ENCODE data around the gene PPP4R2. TPM values are rescaled to one million over a fixed set of nuclear protein-coding genes. Genes with fewer than 3 reads are reported as not detected.

PPP4R2 gene
- 61.9 and 88.1 TPM in 2 replicates for total RNA-seq

GRCh38 chr3:72996473-72997333, at the start of gene PPP4R2:
TSS of gene PPP4R2 (plus strand) at chr3:72996811. CDS start at chr3:72997038, 227 bp downstream.
- peak; percentile 68 for DNase-seq (ENCODE audit: low read depth, low spot score)

GRCh38 chr3:72947715-72948490, 48.7 kb upstream of the PPP4R2 start:
- no peak for DNase-seq (ENCODE audit: low read depth, low spot score)

- DNase-seq (ENCODE audit: low read depth, low spot score) = no peak
These were observed 47.6 kb upstream of the PPP4R2 start for GRCh38 chr3:72949016-72949415.

- DNase-seq (ENCODE audit: low read depth, low spot score) = no peak
These were observed 46.2 kb upstream of the PPP4R2 start for GRCh38 chr3:72950372-72950771.

GRCh38 chr3:72950801-72951200, 45.8 kb upstream of the PPP4R2 start:
- no peak for DNase-seq (ENCODE audit: low read depth, low spot score)

- no peak for DNase-seq (ENCODE audit: low read depth, low spot score)
These were observed 45.3 kb upstream of the PPP4R2 start for GRCh38 chr3:72951259-72951722.

GRCh38 chr3:72953325-72953956, 43.2 kb upstream of the PPP4R2 start:
- DNase-seq (ENCODE audit: low read depth, low spot score) = no peak

- no peak for DNase-seq (ENCODE audit: low read depth, low spot score)
These were observed 39.3 kb upstream of the PPP4R2 start for GRCh38 chr3:72957297-72957696.

- DNase-seq (ENCODE audit: low read depth, low spot score) = no peak
These were observed 37.3 kb upstream of the PPP4R2 start for GRCh38 chr3:72959336-72959735.

- DNase-seq (ENCODE audit: low read depth, low spot score) = no peak
These were observed 35.6 kb upstream of the PPP4R2 start for GRCh38 chr3:72960812-72961518.

GRCh38 chr3:72961752-72962151, 34.9 kb upstream of the PPP4R2 start:
- DNase-seq (ENCODE audit: low read depth, low spot score) = no peak

- no peak for DNase-seq (ENCODE audit: low read depth, low spot score)
These were observed 34.3 kb upstream of the PPP4R2 start for GRCh38 chr3:72962317-72962716.

- DNase-seq (ENCODE audit: low read depth, low spot score) = no peak
These were observed 32.0 kb upstream of the PPP4R2 start for GRCh38 chr3:72964633-72965032.

GRCh38 chr3:72968266-72968664, 28.3 kb upstream of the PPP4R2 start:
- DNase-seq (ENCODE audit: low read depth, low spot score) = no peak

GRCh38 chr3:72969766-72970165, 26.8 kb upstream of the PPP4R2 start:
- no peak for DNase-seq (ENCODE audit: low read depth, low spot score)

- DNase-seq (ENCODE audit: low read depth, low spot score) = no peak
These were observed 25.7 kb upstream of the PPP4R2 start for GRCh38 chr3:72970942-72971341.

- no peak for DNase-seq (ENCODE audit: low read depth, low spot score)
These were observed 23.9 kb upstream of the PPP4R2 start for GRCh38 chr3:72972706-72973030.

GRCh38 chr3:72973031-72973723, 23.4 kb upstream of the PPP4R2 start:
- DNase-seq (ENCODE audit: low read depth, low spot score) = no peak

- no peak for DNase-seq (ENCODE audit: low read depth, low spot score)
These were observed 22.8 kb upstream of the PPP4R2 start for GRCh38 chr3:72973786-72974185.

- DNase-seq (ENCODE audit: low read depth, low spot score) = no peak
These were observed 21.7 kb upstream of the PPP4R2 start for GRCh38 chr3:72974956-72975355.

GRCh38 chr3:72976281-72976741, 20.3 kb upstream of the PPP4R2 start:
- no peak for DNase-seq (ENCODE audit: low read depth, low spot score)

Data from pulmonary artery endothelial cell (primary cell).